Activated T-helper 17 cell treated with anti-CD3 and anti-CD28 coated beads, Interleukin-2, amount 50 U/mL, for 72 hours (primary cell): ENCODE data around the gene WBP4. TPM values are rescaled to one million over a fixed set of nuclear protein-coding genes. Genes with fewer than 3 reads are reported as not detected.

Experiments
- total RNA-seq, 2 donors: library from RNA; stranded (reverse); gene quantifications; one replicate each; pipeline ENCODE4 v1.2.3, GENCODE V29; 2022

WBP4 gene
- total RNA-seq, 2 donors from 2014 or later = 9.7 to 10.6 TPM

Other genes with a start within 250 kb of the WBP4 start
- 10 to 100 TPM; 76.0 to 80.1 TPM for gene ELF1, start 42.2 kb upstream of the WBP4 start, total RNA-seq
- gene KBTBD6, start 71.3 kb downstream of the WBP4 start, total RNA-seq = 1 to 10 TPM; 3.4 to 5.5 TPM
- 1 to 10 TPM; 4.7 to 5.8 TPM for gene KBTBD7, start 133.1 kb downstream of the WBP4 start, total RNA-seq
- gene MTRF1, start 202.1 kb downstream of the WBP4 start, total RNA-seq = 10 to 100 TPM; 32.5 to 39.4 TPM
- 10 to 100 TPM; 16.0 to 29.9 TPM for gene NAA16, start 249.8 kb downstream of the WBP4 start, total RNA-seq